Fibroblast of skin of abdomen (primary cell): ENCODE results near the gene CEBPZOS.
"Not testable (repeated sequence)": the region's sequence is repeated elsewhere in the genome, so short reads cannot be mapped to it uniquely, and the experiment has no call there.

Source experiments
- DNase-seq: peaks from one replicate; pipeline ENCODE4 v3.0.0-alpha.2; 2013

Gene CEBPZOS

GRCh38 chr2:37191253-37191652 lies 5.0 kb upstream of the CEBPZOS start:
- DNase-seq = no peak

- no peak for DNase-seq
These were observed 4.5 kb upstream of the CEBPZOS start for GRCh38 chr2:37191747-37192146.

GRCh38 chr2:37192551-37192950 lies 3.7 kb upstream of the CEBPZOS start:
- no peak for DNase-seq

GRCh38 chr2:37195862-37196319 lies 405 bp upstream of the CEBPZOS start:
- DNase-seq = not testable (repeated sequence)

GRCh38 chr2:37198681-37199065 lies 2.4 kb downstream of the CEBPZOS start:
- no peak for DNase-seq

- no peak for DNase-seq
These were observed 4.9 kb downstream of the CEBPZOS start for GRCh38 chr2:37201208-37201607.

GRCh38 chr2:37201766-37202165 lies 5.5 kb downstream of the CEBPZOS start:
- peak; percentile 19 for DNase-seq

GRCh38 chr2:37203708-37204107 lies 7.4 kb downstream of the CEBPZOS start:
- no peak for DNase-seq

- not testable (repeated sequence) for DNase-seq
These were observed 8.9 kb downstream of the CEBPZOS start for GRCh38 chr2:37205071-37205661.

- DNase-seq = no peak
These were observed 9.5 kb downstream of the CEBPZOS start for GRCh38 chr2:37205689-37206341.

- DNase-seq = not testable (repeated sequence)
These were observed 10.5 kb downstream of the CEBPZOS start for GRCh38 chr2:37206760-37207159.

GRCh38 chr2:37211212-37211611 lies 14.9 kb downstream of the CEBPZOS start:
- DNase-seq = no peak

- no peak for DNase-seq
These were observed 15.6 kb downstream of the CEBPZOS start for GRCh38 chr2:37211939-37212338.

GRCh38 chr2:37215250-37215649 lies 19.0 kb downstream of the CEBPZOS start:
- DNase-seq = no peak

GRCh38 chr2:37219046-37219445 lies 22.8 kb downstream of the CEBPZOS start:
- DNase-seq = no peak

GRCh38 chr2:37223131-37223530 lies 26.8 kb downstream of the CEBPZOS start:
- DNase-seq = no peak

- DNase-seq = no peak
These were observed 27.8 kb downstream of the CEBPZOS start for GRCh38 chr2:37224063-37224462.

- DNase-seq = not testable (repeated sequence)
These were observed 28.8 kb downstream of the CEBPZOS start for GRCh38 chr2:37225129-37225528.

GRCh38 chr2:37226863-37227262 lies 30.6 kb downstream of the CEBPZOS start:
- no peak for DNase-seq

- DNase-seq = no peak
These were observed 32.5 kb downstream of the CEBPZOS start for GRCh38 chr2:37228788-37229187.

- DNase-seq = peak; percentile 3
These were observed 34.3 kb downstream of the CEBPZOS start for GRCh38 chr2:37230581-37230980.

GRCh38 chr2:37231241-37232130 lies 35.2 kb downstream of the CEBPZOS start, which contains the start of the genes CEBPZ and NDUFAF7:
TSS of gene CEBPZ (minus strand) at chr2:37231596. CDS start at chr2:37231567, 29 bp downstream.
TSS of gene NDUFAF7 (plus strand) at chr2:37231658. CDS start at chr2:37231706, 48 bp downstream.
- DNase-seq = peak; percentile 89
